GM12874 (cell line): Measurements from ENCODE around the gene CHD9.

Experiments
- CTCF ChIP-seq: IDR thresholded peaks from 2 replicates; pipeline ENCODE4 v1.5.1; 2011; ENCODE audit warnings: low read depth, mild to moderate bottlenecking, control low read depth, low read length, moderate library complexity; ENCODE audit not compliant: insufficient read depth

The CHD9 gene

GRCh38 chr16:53082509-53082908, 27.7 kb downstream of the CHD9 start:
- TF ChIP-seq CTCF: no peak

- TF ChIP-seq CTCF: no peak
These were observed 28.3 kb downstream of the CHD9 start for GRCh38 chr16:53083119-53083518.

- no peak for TF ChIP-seq CTCF
These were observed 29.4 kb downstream of the CHD9 start for GRCh38 chr16:53084141-53084541.

- TF ChIP-seq CTCF: no peak
These were observed 30.0 kb downstream of the CHD9 start for GRCh38 chr16:53084746-53085334.

- TF ChIP-seq CTCF: no peak
These were observed 30.6 kb downstream of the CHD9 start for GRCh38 chr16:53085369-53085843.

- TF ChIP-seq CTCF: no peak
These were observed 31.2 kb downstream of the CHD9 start for GRCh38 chr16:53085931-53086421.

GRCh38 chr16:53087101-53087500, 32.3 kb downstream of the CHD9 start:
- TF ChIP-seq CTCF: no peak
